HepG2 (cell line): Measurements from ENCODE around the gene ATP6V0E2. TPM values are rescaled to one million over a fixed set of nuclear protein-coding genes. Genes with fewer than 3 reads are reported as not detected.

Experiments used
- ATAC-seq: fragments of 200-7000 bp; cut with Tn5 transposase; 3 replicates; pipeline ENCODE4 v1.9.1; 2020; ENCODE audit warnings: mild to moderate bottlenecking, moderate library complexity
- Bru-seq: library from RNA; stranded (reverse); fragments of 400-500 nt; gene quantifications from one replicate; lab custom pipeline; 2021; lab: Mats Ljungman, UMichigan
- BruChase-seq, 2 experiments: library from RNA; stranded (reverse); fragments of 400-500 nt; gene quantifications; one replicate each; lab custom pipeline; 2021; lab: Mats Ljungman, UMichigan
- BruUV-seq: library from RNA; stranded (reverse); fragments of 400-500 nt; replicated peaks from 2 replicates; lab custom pipeline; 2021; lab: Mats Ljungman, UMichigan
- CTCF ChIA-PET: fragments of 300-600 bp; formaldehyde crosslinking; extraction: SDS; loops from one replicate; lab custom pipeline; 2021; ENCODE audit warnings: low total read pairs, inconsistent platforms, low intra/inter-chr PET ratio; lab: Yijun Ruan, JAX
- POLR2A ChIA-PET: fragments of 350-600 bp; sonication (Branson Sonifier 250); formaldehyde crosslinking; loops from one replicate; lab custom pipeline; 2020; ENCODE audit warnings: antibody characterized with exemption, inconsistent platforms; lab: Yijun Ruan, JAX
- DNase-seq: peaks from one replicate; pipeline ENCODE4 v3.0.0-alpha.2; 2015; ENCODE audit warnings: low spot score
- FAIRE-seq: peaks from 3 replicates; lab custom pipeline; 2011; peaks lifted over from hg19 to GRCh38; lab: Jason Lieb, UNC
- H2AFZ ChIP-seq: one replicate; pipeline ENCODE4 v1.6.1; 2011; ENCODE audit warnings: low read length, inconsistent platforms
- H3K27ac ChIP-seq: fragments of 300-600 bp; 3 replicates; pipeline ENCODE4 v1.8.0; 2011; ENCODE audit warnings: mixed run types, mild to moderate bottlenecking, mixed read lengths, low read length, inconsistent platforms; ENCODE audit not compliant: insufficient read depth; ENCODE audit errors: extremely low read length
- H3K27me3 ChIP-seq, 2 experiments: fragments of 200-600 bp in 1 of 2; 2 replicates in 1 of 2; 3 replicates in 1 of 2; pipeline versions ENCODE4 v1.6.0 to v1.8.0; 2011; ENCODE audit warnings: low read length in 2 of 2, mild to moderate bottlenecking in 2 of 2, moderate library complexity in 2 of 2, inconsistent platforms in 1 of 2; ENCODE audit not compliant: insufficient read depth in 2 of 2, control insufficient read depth in 1 of 2
- H3K36me3 ChIP-seq, 2 experiments: fragments of 200-600 bp in 1 of 2; replicated peaks in 1 of 2; 2 replicates in 1 of 2; 3 replicates in 1 of 2; pipeline versions ENCODE4 v1.5.1 to v1.8.0; 2011; ENCODE audit warnings: low read length in 2 of 2, inconsistent platforms in 1 of 2; ENCODE audit not compliant: insufficient read depth in 2 of 2, control insufficient read depth in 1 of 2
- H3K4me1 ChIP-seq: 2 replicates; pipeline ENCODE4 v1.5.1; 2012; ENCODE audit warnings: low read length, inconsistent platforms; ENCODE audit not compliant: insufficient read depth
- H3K4me2 ChIP-seq: 2 replicates; pipeline ENCODE4 v1.6.0; 2011; ENCODE audit warnings: low read depth, low read length, inconsistent platforms
- H3K4me3 ChIP-seq, 3 experiments: fragments of 200-600 bp in 1 of 3; sonication (generic), shearing (Covaris generic) in 1 of 3; replicated peaks in 1 of 3; 2 replicates each; pipeline ENCODE4 v1.5.1; 2011 to 2016; ENCODE audit warnings: low read length in 3 of 3, inconsistent platforms in 2 of 3, low read depth in 2 of 3, mild to moderate bottlenecking in 2 of 3, control low read depth in 1 of 3, mixed read lengths in 1 of 3; ENCODE audit not compliant: insufficient read depth in 1 of 3
- H3K79me2 ChIP-seq: one replicate; pipeline ENCODE4 v1.6.1; 2011; ENCODE audit warnings: low read length, inconsistent platforms; ENCODE audit not compliant: insufficient read depth
- H3K9ac ChIP-seq: 2 replicates; pipeline ENCODE4 v1.6.0; 2011; ENCODE audit warnings: mild to moderate bottlenecking, low read depth, low read length, inconsistent platforms; ENCODE audit not compliant: insufficient read depth
- H3K9me3 ChIP-seq: 2 replicates; pipeline ENCODE4 v1.5.1; 2012; ENCODE audit warnings: mild to moderate bottlenecking, low read length
- H4K20me1 ChIP-seq: 2 replicates; pipeline ENCODE4 v1.6.0; 2011; ENCODE audit warnings: inconsistent platforms, mild to moderate bottlenecking, low read length, moderate library complexity; ENCODE audit not compliant: insufficient read depth
- ERF ChIP-seq: IDR thresholded peaks from 2 replicates; pipeline ENCODE4 v1.6.1; 2018; ENCODE audit warnings: missing biosample characterization, missing genetic modification reagents
- NONO ChIP-seq, 2 experiments: fragments of 450-650 bp in 1 of 2; sonication (generic) in 1 of 2; formaldehyde crosslinking in 1 of 2; IDR thresholded peaks in 1 of 2; conservative IDR thresholded peaks in 1 of 2; 2 replicates each; pipeline versions ENCODE4 v1.6.1 to v1.8.0; 2017 to 2022; ENCODE audit warnings: mild to moderate bottlenecking in 1 of 2, missing genetic modification reagents in 1 of 2, moderate library complexity in 1 of 2
- RFX5 ChIP-seq: IDR thresholded peaks from 2 replicates; pipeline ENCODE4 v1.6.1; 2011; ENCODE audit warnings: low read depth, low read length, improper control_type of control experiment
- ZFP82 ChIP-seq: sonication (generic); formaldehyde crosslinking; IDR thresholded peaks from 2 replicates; pipeline ENCODE4 v1.5.1; 2020; ENCODE audit warnings: mild to moderate bottlenecking, missing genetic modification reagents, borderline replicate concordance
- ZNF501 ChIP-seq: sonication (generic); formaldehyde crosslinking; IDR thresholded peaks from 2 replicates; pipeline ENCODE4 v1.5.1; 2020; ENCODE audit warnings: mild to moderate bottlenecking, moderate library complexity, missing genetic modification reagents
- ZNF878 ChIP-seq: sonication (generic); formaldehyde crosslinking; IDR thresholded peaks from 2 replicates; pipeline ENCODE4 v1.8.1; 2023; ENCODE audit warnings: mild to moderate bottlenecking, missing genetic modification reagents, moderate library complexity
- WGBS: methylation state at CpG from one replicate; pipeline ENCODE4 v1.1.6; 2017; ENCODE audit warnings: low lambda C conversion rate; 5-methylcytosine and 5-hydroxymethylcytosine counted together
- in situ Hi-C: cut with HindIII; loops from 2 replicates; pipeline ENCODE4 v1.10.0; 2017; ENCODE audit warnings: low pct_unique_long_range_greater_than_20kb; ENCODE audit not compliant: extremely low pct_ligation_motif_present
- intact Hi-C: fragments of 100-400 bp; cut with micrococcal nuclease; formaldehyde crosslinking; loops from one replicate; pipeline ENCODE4 v1.10.0; 2022; ENCODE audit not compliant: unreplicated experiment
- long read RNA-seq, 2 experiments: library from RNA in 1 of 2; library from polyadenylated mRNA in 1 of 2; stranded (forward) in 1 of 2; unstranded in 1 of 2; transcript quantifications; one replicate each; pipeline ENCODE4 v2.0.0, GENCODE V29; 2019 to 2022
- polyA minus RNA-seq, 3 experiments: library from RNA; depleted of rRNA, polyadenylated mRNA; stranded (reverse); fragments of >200 nt; gene quantifications; 2 replicates each; pipeline ENCODE4 v1.2.3, GENCODE V29; 2011; ENCODE audit warnings: low replicate concordance in 1 of 3
- polyA plus RNA-seq, 8 experiments: library from polyadenylated mRNA; depleted of rRNA in 3 of 8; stranded (reverse) in 7 of 8; unstranded in 1 of 8; fragments of >200 nt; fragmentation: Illumina TruSeq in 4 of 8; extraction: Trizol in 4 of 8; gene quantifications; 2 replicates each; pipeline versions ENCODE4 v1.2.1 to v1.2.3, GENCODE V29; 2011 to 2016; ENCODE audit warnings: low read depth in 4 of 8, missing spikeins in 1 of 8, mixed read lengths in 1 of 8; ENCODE audit not compliant: insufficient read depth in 1 of 8
- total RNA-seq, 5 experiments: library from RNA; depleted of rRNA; stranded (reverse); fragments of >200 nt; fragmentation: Illumina TruSeq; extraction: Trizol; gene quantifications; 2 replicates each; pipeline ENCODE4 v1.2.3, GENCODE V29; 2016; ENCODE audit warnings: low read depth in 1 of 5
- TF ChIP-seq, protein P1 (sequence below): sonication (generic); formaldehyde crosslinking; IDR thresholded peaks from 2 replicates; pipeline ENCODE4 v1.5.1; 2020; ENCODE audit warnings: missing genetic modification reagents, mild to moderate bottlenecking, borderline replicate concordance
- TF ChIP-seq, protein P2 (sequence below): IDR thresholded peaks from 2 replicates; pipeline ENCODE4 v1.6.1; 2016; ENCODE audit warnings: missing genetic modification reagents, missing compliant biosample characterization
- TF ChIP-seq, protein P3 (sequence below): IDR thresholded peaks from 2 replicates; pipeline ENCODE4 v1.6.1; 2016; ENCODE audit warnings: control low read depth

The ATP6V0E2 gene
- total RNA-seq (2016; rRNA removed; fragmentation: Illumina TruSeq; extraction: Trizol) (142 and 203 TPM in 2 replicates), polyA plus RNA-seq (2011; rRNA removed) (32.9 and 36.8 TPM in 2 replicates), polyA minus RNA-seq (2011; rRNA and poly(A)+ RNA removed; ENCODE audit: low replicate concordance) (0.58 and 74.0 TPM in 2 replicates), Bru-seq, nascent RNA (percentile 80 among the genes with signal in this experiment), BruChase-seq, experiment 1, labeled RNA remaining after a 6-hour chase (percentile 89 among the genes with signal in this experiment), BruChase-seq, experiment 2, labeled RNA remaining after a 2-hour chase (percentile 79 among the genes with signal in this experiment)
- total RNA-seq (2016; cell fraction: cytosol; rRNA removed; fragmentation: Illumina TruSeq; extraction: Trizol; ENCODE audit: low read depth): 120 and 162 TPM in 2 replicates
- total RNA-seq (2016; cell fraction: insoluble cytoplasmic fraction; rRNA removed; fragmentation: Illumina TruSeq; extraction: Trizol): 117 and 216 TPM in 2 replicates
- total RNA-seq (2016; cell fraction: membrane; rRNA removed; fragmentation: Illumina TruSeq; extraction: Trizol): 244 and 302 TPM in 2 replicates
- total RNA-seq (2016; cell fraction: nucleus; rRNA removed; fragmentation: Illumina TruSeq; extraction: Trizol): 121 and 139 TPM in 2 replicates
- 39.7 and 73.9 TPM in 2 replicates for polyA plus RNA-seq (2011; cell fraction: cytosol; rRNA removed)
- 47.4 and 51.5 TPM in 2 replicates for polyA plus RNA-seq (2011; cell fraction: nucleus; rRNA removed)
- 44.9 and 47.0 TPM in 2 replicates for polyA plus RNA-seq (2012)
- polyA plus RNA-seq (2016; cell fraction: cytosol; fragmentation: Illumina TruSeq; extraction: Trizol; ENCODE audit: low read depth): 173 and 241 TPM in 2 replicates
- polyA plus RNA-seq (2016; cell fraction: insoluble cytoplasmic fraction; fragmentation: Illumina TruSeq; extraction: Trizol; ENCODE audit: low read depth): 167 and 202 TPM in 2 replicates
- 293 and 346 TPM in 2 replicates for polyA plus RNA-seq (2016; cell fraction: membrane; fragmentation: Illumina TruSeq; extraction: Trizol; ENCODE audit: low read depth)
- polyA plus RNA-seq (2016; cell fraction: nucleus; fragmentation: Illumina TruSeq; extraction: Trizol; ENCODE audit: insufficient read depth, low read depth): 253 and 256 TPM in 2 replicates
- polyA minus RNA-seq (2011; cell fraction: cytosol; rRNA and poly(A)+ RNA removed): 30.3 and 36.1 TPM in 2 replicates
- polyA minus RNA-seq (2011; cell fraction: nucleus; rRNA and poly(A)+ RNA removed): 14.4 and 15.7 TPM in 2 replicates
- long read RNA-seq, experiment 1, transcript ATP6V0E2-212 (3 exons, 2,565 nt): minor isoform, 8 of 350 reads
- long read RNA-seq, experiment 1, transcript ATP6V0E2-203 (4 exons, 2,722 nt): major isoform, 263 of 350 reads
- long read RNA-seq, experiment 1, transcript ATP6V0E2-210 (4 exons, 569 nt): minor isoform, 20 of 350 reads
- long read RNA-seq, experiment 1, partial matches to known transcripts: 38 of 350 reads
- long read RNA-seq, experiment 1, other reads (novel, unspliced or antisense): 15 of 350 reads
- long read RNA-seq, experiment 2, transcript ATP6V0E2-203 (4 exons, 2,722 nt): major isoform, 140 of 208 reads
- long read RNA-seq, experiment 2, transcript ATP6V0E2-207 (4 exons, 1,666 nt): minor isoform, 5 of 208 reads
- long read RNA-seq, experiment 2, transcript ATP6V0E2-212 (3 exons, 2,565 nt): minor isoform, 6 of 208 reads
- long read RNA-seq, experiment 2, transcript ATP6V0E2-210 (4 exons, 569 nt): minor isoform, 8 of 208 reads
- long read RNA-seq, experiment 2, partial matches to known transcripts: 31 of 208 reads
- long read RNA-seq, experiment 2, other reads (novel, unspliced or antisense): 16 of 208 reads

DNA sequence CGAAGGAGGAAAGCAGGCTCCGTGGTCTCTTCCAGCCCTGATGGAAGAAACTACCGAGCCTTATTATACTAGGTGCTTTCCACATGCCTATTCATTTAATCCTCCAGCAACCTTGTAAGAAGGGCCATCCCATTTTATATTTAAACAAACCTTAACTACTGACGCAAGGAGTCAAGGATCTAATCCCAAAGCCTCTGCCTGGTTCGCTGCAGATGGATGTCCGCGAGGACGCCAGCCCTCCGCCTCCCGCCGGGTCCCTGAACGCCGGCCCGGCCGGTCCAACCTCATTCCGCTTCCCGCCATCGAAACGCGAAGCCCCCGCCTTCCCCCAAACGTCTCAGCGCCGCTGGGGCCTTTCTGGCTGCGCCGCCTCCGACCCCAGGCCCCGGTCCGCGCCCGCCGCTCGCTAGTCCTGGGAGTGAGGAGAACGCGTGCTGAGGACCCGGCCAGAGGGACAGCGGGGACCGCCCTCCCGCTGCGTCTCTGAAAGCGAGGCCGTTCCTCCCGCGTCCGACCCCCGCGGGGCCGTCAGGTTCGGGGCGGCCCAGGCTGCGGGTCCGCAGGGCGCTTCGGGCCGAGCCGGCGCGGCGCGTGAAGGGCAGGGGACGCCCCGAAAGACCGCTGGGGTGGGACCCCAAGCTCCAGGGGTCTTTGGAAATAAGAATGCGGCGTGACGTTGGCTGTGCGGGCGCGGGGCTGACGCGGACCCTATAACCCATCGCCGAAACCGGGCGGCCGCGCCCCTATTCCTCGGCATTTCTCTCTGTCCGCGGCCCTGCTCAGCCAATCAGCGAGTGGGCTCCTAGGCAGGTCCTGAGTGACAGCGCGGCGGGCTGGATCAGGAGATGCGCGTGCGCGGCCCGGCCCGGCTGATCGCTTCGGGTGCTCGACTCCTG is at the start of gene ATP6V0E2:
Gene ATP6V0E2 (plus strand): TSS at position 896 of the 896 bp plus-strand sequence. CDS start 97 bp downstream, outside the sequence.
- CTCF ChIA-PET: interaction anchor here (1.2 kb wide), 1 partner anchor 11 kb away, joined by 3 read pairs; no protein-coding TSS in a partner anchor
- H3K4me2 ChIP-seq: peak within 1 kb of the TSS; percentile 92
- H3K9ac ChIP-seq: peak within 1 kb of the TSS; percentile 70
- no peaks in the 10 kb centered on the region for H3K9me3 ChIP-seq
- H3K4me1 ChIP-seq: peaks cover 33% of the 10 kb centered on the region
- 0% methylated on average over 4 of the region's 93 CpGs for WGBS
- POLR2A ChIA-PET: no interaction called here
- BruUV-seq: TSS peak; percentile 55
- H3K4me3 ChIP-seq: peak within 1 kb of the TSS; percentile 69 to 80 (median 76)
- peak within 1 kb of the TSS; percentile 71 for H3K27ac ChIP-seq
- peak within 1 kb of the TSS; percentile 70 for H2AFZ ChIP-seq
- in situ Hi-C loops: loop anchor here (25.0 kb wide), 1 partner anchor 164 kb away; no protein-coding TSS in a partner anchor
- no peaks in the 10 kb centered on the region for H3K27me3 ChIP-seq
- no peaks in the 10 kb centered on the region for H4K20me1 ChIP-seq
- ATAC-seq (peak; percentile 92), DNase-seq (peak; percentile 91), FAIRE-seq (no peak)
- H3K36me3 ChIP-seq: peaks cover 0 to 12% of the 10 kb centered on the region in 2 experiments; a peak in 2 of 5 replicates
- intact Hi-C loops: loop anchor here (2.0 kb wide), 1 partner anchor 35 kb away; the partner anchor contains the start of gene ZNF862
- H3K79me2 ChIP-seq: peaks cover 8% of the 10 kb centered on the region
- 0 out of 2 replicates have a peak, but pooled peaks have one; percentile 4 for TF ChIP-seq ZNF878
- TF ChIP-seq ERF (CRISPR knock-in tag): 0 out of 2 replicates have a peak, but pooled peaks have one; percentile 24
- TF ChIP-seq, protein P1, sequence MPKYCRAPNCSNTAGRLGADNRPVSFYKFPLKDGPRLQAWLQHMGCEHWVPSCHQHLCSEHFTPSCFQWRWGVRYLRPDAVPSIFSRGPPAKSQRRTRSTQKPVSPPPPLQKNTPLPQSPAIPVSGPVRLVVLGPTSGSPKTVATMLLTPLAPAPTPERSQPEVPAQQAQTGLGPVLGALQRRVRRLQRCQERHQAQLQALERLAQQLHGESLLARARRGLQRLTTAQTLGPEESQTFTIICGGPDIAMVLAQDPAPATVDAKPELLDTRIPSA (CRISPR knock-in tag): 0 out of 2 replicates have a peak, but pooled peaks have one; percentile 29
- TF ChIP-seq ZNF501: 0 out of 2 replicates have a peak, but pooled peaks have one; percentile 24
- peak; percentile 55; the same call in 1 of the 2 replicates for TF ChIP-seq RFX5
- TF ChIP-seq, protein P2, sequence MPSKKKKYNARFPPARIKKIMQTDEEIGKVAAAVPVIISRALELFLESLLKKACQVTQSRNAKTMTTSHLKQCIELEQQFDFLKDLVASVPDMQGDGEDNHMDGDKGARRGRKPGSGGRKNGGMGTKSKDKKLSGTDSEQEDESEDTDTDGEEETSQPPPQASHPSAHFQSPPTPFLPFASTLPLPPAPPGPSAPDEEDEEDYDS (CRISPR knock-in tag): peak; percentile 42; the same call in 1 of the 2 replicates
- no peak for TF ChIP-seq NONO (IDR thresholded peaks at IDR 0.05)
- peak; percentile 12; the same call in 1 of the 2 replicates for TF ChIP-seq NONO (CRISPR knock-in tag; conservative IDR thresholded peaks at IDR 0.05)
- TF ChIP-seq, protein P3, sequence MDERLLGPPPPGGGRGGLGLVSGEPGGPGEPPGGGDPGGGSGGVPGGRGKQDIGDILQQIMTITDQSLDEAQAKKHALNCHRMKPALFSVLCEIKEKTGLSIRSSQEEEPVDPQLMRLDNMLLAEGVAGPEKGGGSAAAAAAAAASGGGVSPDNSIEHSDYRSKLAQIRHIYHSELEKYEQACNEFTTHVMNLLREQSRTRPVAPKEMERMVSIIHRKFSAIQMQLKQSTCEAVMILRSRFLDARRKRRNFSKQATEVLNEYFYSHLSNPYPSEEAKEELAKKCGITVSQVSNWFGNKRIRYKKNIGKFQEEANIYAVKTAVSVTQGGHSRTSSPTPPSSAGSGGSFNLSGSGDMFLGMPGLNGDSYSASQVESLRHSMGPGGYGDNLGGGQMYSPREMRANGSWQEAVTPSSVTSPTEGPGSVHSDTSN (CRISPR knock-in tag): peak; percentile 83
- 0 out of 2 replicates have a peak, but pooled peaks have one; percentile 13 for TF ChIP-seq ZFP82 (CRISPR knock-in tag)
